GM18519 (cell line): ENCODE data around the gene VSTM2B.

Source experiments
- ATAC-seq: cut with Tn5 transposase; IDR thresholded peaks from one replicate; pipeline ENCODE4 v1.9.1; 2021; ENCODE audit warnings: mild to moderate bottlenecking, moderate library complexity; ENCODE audit not compliant: unreplicated experiment, low FRiP score

Gene VSTM2B

GRCh38 chr19:29529646-29530539 lies 4.1 kb downstream of the VSTM2B start:
- ATAC-seq = no peak

GRCh38 chr19:29530540-29531457 lies 5.0 kb downstream of the VSTM2B start:
- ATAC-seq = no peak

GRCh38 chr19:29531458-29532025 lies 5.7 kb downstream of the VSTM2B start:
- no peak for ATAC-seq

- no peak for ATAC-seq
These were observed 6.3 kb downstream of the VSTM2B start for GRCh38 chr19:29532097-29532496.

- ATAC-seq = no peak
These were observed 7.2 kb downstream of the VSTM2B start for GRCh38 chr19:29532956-29533355.

- no peak for ATAC-seq
These were observed 8.1 kb downstream of the VSTM2B start for GRCh38 chr19:29533578-29534544.

GRCh38 chr19:29535214-29535831 lies 9.5 kb downstream of the VSTM2B start:
- ATAC-seq = no peak

- no peak for ATAC-seq
These were observed 10.3 kb downstream of the VSTM2B start for GRCh38 chr19:29535984-29536508.

- ATAC-seq = no peak
These were observed 11.4 kb downstream of the VSTM2B start for GRCh38 chr19:29537181-29537580.

- ATAC-seq = no peak
These were observed 11.8 kb downstream of the VSTM2B start for GRCh38 chr19:29537601-29538000.

- ATAC-seq = no peak
These were observed 12.4 kb downstream of the VSTM2B start for GRCh38 chr19:29538146-29538545.

GRCh38 chr19:29538651-29539050 lies 12.9 kb downstream of the VSTM2B start:
- no peak for ATAC-seq

- ATAC-seq = no peak
These were observed 13.3 kb downstream of the VSTM2B start for GRCh38 chr19:29539131-29539530.

- no peak for ATAC-seq
These were observed 13.9 kb downstream of the VSTM2B start for GRCh38 chr19:29539670-29540069.

- no peak for ATAC-seq
These were observed 14.3 kb downstream of the VSTM2B start for GRCh38 chr19:29540114-29540513.

- no peak for ATAC-seq
These were observed 15.9 kb downstream of the VSTM2B start for GRCh38 chr19:29541473-29542253.

- ATAC-seq = no peak
These were observed 16.5 kb downstream of the VSTM2B start for GRCh38 chr19:29542327-29542726.

GRCh38 chr19:29542776-29543175 lies 17.0 kb downstream of the VSTM2B start:
- ATAC-seq = no peak
